Liver (tissue), 3 donors: Measurements from ENCODE around the gene ZNF816.

ENCODE experiments used
- EGR1 ChIP-seq, 2 donors: IDR thresholded peaks; 2 replicates each; pipeline ENCODE4 v1.6.1; 2016 to 2018; ENCODE audit warnings: antibody characterized with exemption in 2 of 2, low read depth in 2 of 2
- TAF1 ChIP-seq: conservative IDR thresholded peaks from 2 replicates; pipeline ENCODE4 v1.6.1; 2016; ENCODE audit warnings: antibody characterized with exemption, mild to moderate bottlenecking
- YY1 ChIP-seq: IDR thresholded peaks from 2 replicates; pipeline ENCODE4 v1.6.1; 2016; ENCODE audit warnings: antibody characterized with exemption, mild to moderate bottlenecking
- TF ChIP-seq, protein P1 (sequence below): IDR thresholded peaks from 2 replicates; pipeline ENCODE4 v1.6.1; 2016; ENCODE audit warnings: antibody characterized with exemption
- TF ChIP-seq, protein P2 (sequence below): fragments of 150-350 bp; IDR thresholded peaks from 2 replicates; pipeline ENCODE4 v1.5.1; 2017; ENCODE audit warnings: improper control_type of control experiment, low read depth, low read length; ENCODE audit not compliant: missing input control
- donor health status: healthy.
- donor health status: healthy.

DNA sequence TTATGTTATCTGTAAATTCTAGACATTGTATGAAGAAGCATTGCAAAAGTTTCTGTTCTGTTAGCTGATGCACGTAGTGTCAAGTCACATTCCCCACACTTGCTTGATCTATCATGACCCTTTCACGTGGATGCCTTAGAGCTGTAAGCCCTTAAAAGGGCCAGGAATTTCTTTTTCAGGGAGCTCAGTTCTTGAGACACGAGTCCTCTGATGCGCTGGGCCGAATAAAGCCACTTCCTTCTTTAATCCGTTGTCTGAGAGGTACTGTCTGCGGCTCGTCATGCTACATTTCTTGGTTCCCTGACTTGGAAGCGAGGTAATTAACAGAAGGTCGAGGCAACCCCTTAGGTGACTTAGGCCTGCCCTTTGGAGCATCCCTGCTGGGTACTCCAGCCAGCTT lies 5.8 kb downstream of the ZNF816 start:
- TF ChIP-seq, protein P1, sequence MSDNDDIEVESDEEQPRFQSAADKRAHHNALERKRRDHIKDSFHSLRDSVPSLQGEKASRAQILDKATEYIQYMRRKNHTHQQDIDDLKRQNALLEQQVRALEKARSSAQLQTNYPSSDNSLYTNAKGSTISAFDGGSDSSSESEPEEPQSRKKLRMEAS: no peak
- TF ChIP-seq TAF1 (no peak), EGR1 (IDR thresholded peaks at IDR 0.05; ENCODE audit: low read depth in 2 of 2) (no peak), YY1 (no peak)
- TF ChIP-seq, protein P2, sequence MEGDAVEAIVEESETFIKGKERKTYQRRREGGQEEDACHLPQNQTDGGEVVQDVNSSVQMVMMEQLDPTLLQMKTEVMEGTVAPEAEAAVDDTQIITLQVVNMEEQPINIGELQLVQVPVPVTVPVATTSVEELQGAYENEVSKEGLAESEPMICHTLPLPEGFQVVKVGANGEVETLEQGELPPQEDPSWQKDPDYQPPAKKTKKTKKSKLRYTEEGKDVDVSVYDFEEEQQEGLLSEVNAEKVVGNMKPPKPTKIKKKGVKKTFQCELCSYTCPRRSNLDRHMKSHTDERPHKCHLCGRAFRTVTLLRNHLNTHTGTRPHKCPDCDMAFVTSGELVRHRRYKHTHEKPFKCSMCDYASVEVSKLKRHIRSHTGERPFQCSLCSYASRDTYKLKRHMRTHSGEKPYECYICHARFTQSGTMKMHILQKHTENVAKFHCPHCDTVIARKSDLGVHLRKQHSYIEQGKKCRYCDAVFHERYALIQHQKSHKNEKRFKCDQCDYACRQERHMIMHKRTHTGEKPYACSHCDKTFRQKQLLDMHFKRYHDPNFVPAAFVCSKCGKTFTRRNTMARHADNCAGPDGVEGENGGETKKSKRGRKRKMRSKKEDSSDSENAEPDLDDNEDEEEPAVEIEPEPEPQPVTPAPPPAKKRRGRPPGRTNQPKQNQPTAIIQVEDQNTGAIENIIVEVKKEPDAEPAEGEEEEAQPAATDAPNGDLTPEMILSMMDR: no peak
